IMR-90 (cell line): ENCODE results near the gene OGA. TPM values are rescaled to one million over a fixed set of nuclear protein-coding genes. Genes with fewer than 3 reads are reported as not detected.

ENCODE experiments used
- ATAC-seq: fragments of 200-7000 bp; cut with Tn5 transposase; 2 replicates; pipeline ENCODE4 v1.9.1; 2020; ENCODE audit warnings: low read depth, mild to moderate bottlenecking, moderate library complexity
- BruUV-seq: library from RNA; stranded (reverse); fragments of 400-500 nt; replicated peaks from 2 replicates; lab custom pipeline; 2021; lab: Mats Ljungman, UMichigan
- CTCF ChIA-PET: fragments of 300-600 bp; formaldehyde crosslinking; extraction: SDS; loops from one replicate; lab custom pipeline; 2021; ENCODE audit warnings: antibody characterized with exemption; lab: Yijun Ruan, JAX
- POLR2A ChIA-PET: fragments of 300-600 bp; sonication (Branson Sonifier 250); formaldehyde crosslinking; loops from one replicate; lab custom pipeline; 2022; ENCODE audit warnings: antibody characterized with exemption; ENCODE audit not compliant: unreplicated experiment; lab: Charles Lee
- DNase-seq: peaks from one replicate; pipeline ENCODE4 v3.0.0; 2013
- H2AFZ ChIP-seq: replicated peaks from 2 replicates; pipeline ENCODE3; 2013; ENCODE audit warnings: low read length, mild to moderate bottlenecking; ENCODE audit not compliant: poor library complexity
- H2AK5ac ChIP-seq: 2 replicates; pipeline ENCODE4 v1.6.1; 2013; ENCODE audit warnings: low read depth, low read length, inconsistent platforms
- H2AK9ac ChIP-seq: replicated peaks from 2 replicates; pipeline ENCODE3; 2013; ENCODE audit warnings: mild to moderate bottlenecking, low read depth, low read length, moderate library complexity; ENCODE audit not compliant: poor library complexity
- H2BK120ac ChIP-seq: 2 replicates; pipeline ENCODE4 v1.6.1; 2013; ENCODE audit warnings: low read depth, low read length, inconsistent platforms
- H2BK15ac ChIP-seq: 3 replicates; pipeline ENCODE4 v1.6.1; 2013; ENCODE audit warnings: low read depth, low read length, inconsistent platforms
- H2BK20ac ChIP-seq: 2 replicates; pipeline ENCODE4 v1.6.1; 2013; ENCODE audit warnings: low read depth, mild to moderate bottlenecking, inconsistent platforms, low read length, moderate library complexity
- H2BK5ac ChIP-seq: 2 replicates; pipeline ENCODE4 v1.6.1; 2013; ENCODE audit warnings: mild to moderate bottlenecking, low read depth, low read length, inconsistent platforms; ENCODE audit not compliant: poor library complexity, severe bottlenecking
- H3K14ac ChIP-seq: replicated peaks from 2 replicates; pipeline ENCODE4 v1.6.1; 2013; ENCODE audit warnings: low read depth, low read length, inconsistent platforms
- H3K18ac ChIP-seq: 2 replicates; pipeline ENCODE4 v1.6.1; 2013; ENCODE audit warnings: low read depth, low read length, control low read depth
- H3K23ac ChIP-seq: 2 replicates; pipeline ENCODE4 v1.6.1; 2013; ENCODE audit warnings: low read depth, low read length, inconsistent platforms
- H3K27ac ChIP-seq: 2 replicates; pipeline ENCODE4 v1.5.1; 2013; ENCODE audit warnings: mild to moderate bottlenecking, control low read depth, low read length; ENCODE audit not compliant: insufficient read depth
- H3K27me3 ChIP-seq: 2 replicates; pipeline ENCODE4 v1.6.1; 2013; ENCODE audit warnings: low read length; ENCODE audit not compliant: control insufficient read depth, insufficient read depth
- H3K36me3 ChIP-seq: 2 replicates; pipeline ENCODE4 v1.6.1; 2013; ENCODE audit warnings: low read length, mixed read lengths; ENCODE audit not compliant: control insufficient read depth, insufficient read depth
- H3K4ac ChIP-seq: 2 replicates; pipeline ENCODE4 v1.6.1; 2013; ENCODE audit warnings: low read depth, low read length, inconsistent platforms
- H3K4me1 ChIP-seq: 2 replicates; pipeline ENCODE4 v1.6.1; 2013; ENCODE audit warnings: low read length, mixed read lengths; ENCODE audit not compliant: control insufficient read depth, insufficient read depth
- H3K4me2 ChIP-seq: 2 replicates; pipeline ENCODE4 v1.6.1; 2013; ENCODE audit warnings: low read depth, mild to moderate bottlenecking, control low read depth, low read length, moderate library complexity
- H3K4me3 ChIP-seq: 2 replicates; pipeline ENCODE4 v1.5.1; 2013; ENCODE audit warnings: low read depth, mild to moderate bottlenecking, control low read depth, low read length, moderate library complexity; ENCODE audit not compliant: insufficient read depth
- H3K56ac ChIP-seq: 2 replicates; pipeline ENCODE4 v1.6.1; 2013; ENCODE audit warnings: low read length, inconsistent platforms; ENCODE audit not compliant: insufficient read depth; ENCODE audit errors: extremely low read depth
- H3K79me1 ChIP-seq, 2 experiments: 2 replicates each; pipeline ENCODE4 v1.6.1; 2013; ENCODE audit warnings: low read length in 2 of 2, inconsistent platforms in 1 of 2, low read depth in 1 of 2
- H3K9ac ChIP-seq: 2 replicates; pipeline ENCODE4 v1.6.1; 2013; ENCODE audit warnings: low read depth, low read length, control low read depth
- H3K9me1 ChIP-seq: 2 replicates; pipeline ENCODE4 v1.6.1; 2013; ENCODE audit warnings: low read length, inconsistent platforms; ENCODE audit not compliant: insufficient read depth
- H3K9me3 ChIP-seq: 2 replicates; pipeline ENCODE4 v1.6.1; 2013; ENCODE audit warnings: low read length; ENCODE audit not compliant: control insufficient read depth, insufficient read depth
- H4K20me1 ChIP-seq: 2 replicates; pipeline ENCODE4 v1.6.1; 2013; ENCODE audit warnings: low read length, inconsistent platforms; ENCODE audit not compliant: insufficient read depth
- H4K5ac ChIP-seq: 2 replicates; pipeline ENCODE4 v1.6.1; 2013; ENCODE audit warnings: mild to moderate bottlenecking, low read depth, low read length, control low read depth
- H4K8ac ChIP-seq, 2 experiments: 2 replicates each; pipeline ENCODE4 v1.6.1; 2013; ENCODE audit warnings: low read depth in 2 of 2, low read length in 2 of 2, control low read depth in 1 of 2, inconsistent platforms in 1 of 2
- H4K91ac ChIP-seq: 2 replicates; pipeline ENCODE4 v1.6.1; 2013; ENCODE audit warnings: low read depth, low read length, inconsistent platforms; ENCODE audit not compliant: insufficient read depth
- BHLHE40 ChIP-seq: fragments of 150-350 bp; IDR thresholded peaks from 2 replicates; pipeline ENCODE4 v1.6.1; 2016; ENCODE audit warnings: mild to moderate bottlenecking, low read depth, low read length
- CTCF ChIP-seq: conservative IDR thresholded peaks from 2 replicates; pipeline ENCODE4 v1.5.1; 2012; ENCODE audit warnings: mild to moderate bottlenecking, low read depth, low read length, improper control_type of control experiment
- ELK1 ChIP-seq: fragments of 150-350 bp; IDR thresholded peaks from 2 replicates; pipeline ENCODE4 v1.6.1; 2016; ENCODE audit warnings: low read depth, mild to moderate bottlenecking, low read length, moderate library complexity, borderline replicate concordance
- FOS ChIP-seq: fragments of 150-350 bp; IDR thresholded peaks from 2 replicates; pipeline ENCODE4 v1.6.1; 2016; ENCODE audit warnings: low read depth, low read length
- MAFK ChIP-seq: IDR thresholded peaks from 2 replicates; pipeline ENCODE4 v1.6.1; 2012; ENCODE audit warnings: low read depth, low read length, improper control_type of control experiment
- MXI1 ChIP-seq: IDR thresholded peaks from 2 replicates; pipeline ENCODE4 v1.6.1; 2012; ENCODE audit warnings: low read depth, mild to moderate bottlenecking, low read length, moderate library complexity, borderline replicate concordance
- NFE2L2 ChIP-seq: fragments of 150-350 bp; IDR thresholded peaks from 2 replicates; pipeline ENCODE4 v1.6.1; 2016; ENCODE audit warnings: low read depth, mild to moderate bottlenecking, low read length
- RAD21 ChIP-seq: IDR thresholded peaks from 2 replicates; pipeline ENCODE4 v1.6.1; 2012; ENCODE audit warnings: low read length, improper control_type of control experiment
- RCOR1 ChIP-seq: IDR thresholded peaks from 2 replicates; pipeline ENCODE4 v1.6.1; 2012; ENCODE audit warnings: mild to moderate bottlenecking, low read length, improper control_type of control experiment; ENCODE audit not compliant: insufficient replicate concordance
- RFX5 ChIP-seq: IDR thresholded peaks from 2 replicates; pipeline ENCODE4 v1.8.0; 2012; ENCODE audit warnings: low read depth, mild to moderate bottlenecking, low read length, moderate library complexity
- SMC3 ChIP-seq: fragments of 150-350 bp; IDR thresholded peaks from 2 replicates; pipeline ENCODE4 v1.6.1; 2016; ENCODE audit warnings: low read depth, mild to moderate bottlenecking, antibody characterized with exemption, low read length, moderate library complexity
- USF2 ChIP-seq: fragments of 150-350 bp; IDR thresholded peaks from 2 replicates; pipeline ENCODE4 v1.6.1; 2017; ENCODE audit warnings: mild to moderate bottlenecking, antibody characterized with exemption, low read length, low read depth
- WGBS, 2 experiments: methylation state at CpG; one replicate each; pipeline versions ENCODE4 v1.1.5 to v1.1.7; 2013; ENCODE audit warnings: missing lambda C conversion rate in 2 of 2; ENCODE audit not compliant: insufficient read length in 1 of 2; ENCODE audit errors: extremely low coverage in 2 of 2; 5-methylcytosine and 5-hydroxymethylcytosine counted together
- dilution Hi-C: fragments of 300-500 bp; cut with HindIII; formaldehyde crosslinking; loops from one replicate; pipeline ENCODE4 v1.14.3; 2018; ENCODE audit warnings: low sequenced_read_pairs; ENCODE audit not compliant: unreplicated experiment
- in situ Hi-C: fragments of 300-500 bp; cut with MboI; formaldehyde crosslinking; loops from 3 replicates; pipeline ENCODE4 v1.14.3; 2019; ENCODE audit warnings: low sequenced_read_pairs, inconsistent platforms, mixed read lengths
- intact Hi-C: fragments of 100-400 bp; cut with micrococcal nuclease; formaldehyde crosslinking; loops from 2 replicates; pipeline ENCODE4 v1.10.0; 2022
- polyA plus RNA-seq, 3 experiments: library from polyadenylated mRNA; depleted of rRNA; stranded (reverse); fragments of >200 nt; gene quantifications; 2 replicates each; pipeline ENCODE4 v1.2.3, GENCODE V29; 2012; ENCODE audit warnings: low replicate concordance in 1 of 3
- total RNA-seq: library from RNA; depleted of rRNA; stranded (reverse); fragments of >200 nt; gene quantifications from 2 replicates; pipeline ENCODE4 v1.2.3, GENCODE V29; 2012

OGA gene
- total and polyA plus RNA-seq, 2 of the 4 experiments (the other 2 are of a cell fraction) = 42.5 to 62.9 TPM

GRCh38 chr10:101772895-101773761 is 45.1 kb downstream of the OGA start:
- BruUV-seq = no TSS peak

More at GRCh38 chr10:101772895-101773761, 45.1 kb downstream of the OGA start:
- Histone ChIP-seq H4K5ac (no peak overlapping the region), H3K79me1 (no peaks in the 10 kb centered on the region), H3K36me3 (no peaks in the 10 kb centered on the region; the same call in 1 of the 2 replicates), H3K4me2 (no peak overlapping the region), H3K9ac (no peak overlapping the region), H4K8ac (no peak overlapping the region), H3K9me1 (no peaks in the 10 kb centered on the region), H2BK5ac (no peak overlapping the region), H3K14ac (no peak overlapping the region), H3K56ac (no peak overlapping the region), H2AK9ac (peak overlapping the region; percentile 3), H3K4me1 (peaks cover 2% of the 10 kb centered on the region; the same call in 1 of the 2 replicates), H3K4ac (no peak overlapping the region), H3K4me3 (no peak overlapping the region), H2AFZ (no peak overlapping the region), H4K91ac (no peak overlapping the region), H2BK15ac (no peak overlapping the region), H3K9me3 (no peaks in the 10 kb centered on the region), H2BK20ac (no peak overlapping the region), H3K18ac (no peak overlapping the region), H2BK120ac (no peak overlapping the region), H3K27me3 (peaks cover 86% of the 10 kb centered on the region), H2AK5ac (no peak overlapping the region), H3K23ac (no peak overlapping the region; the same call in 1 of the 2 replicates), H3K27ac (no peak overlapping the region), H4K20me1 (peaks cover 9% of the 10 kb centered on the region)
- DNase-seq = no peak
- in situ Hi-C loops = no loop called here
- dilution Hi-C loops = no loop called here
- POLR2A ChIA-PET = no interaction called here
- intact Hi-C loops = no loop called here
- whole genome bisulfite sequencing, 2 experiments = 20% methylated on average over 7 of the region's 21 CpGs; no CpG with 5 or more reads in 1 of the 2 experiments
- no peak for ATAC-seq
- CTCF ChIA-PET = interaction anchor here (2.6 kb wide), 1 partner anchor 170 kb away, joined by 6 read pairs; no protein-coding TSS in a partner anchor
- TF ChIP-seq BHLHE40 (no peak), CTCF (no peak), USF2 (no peak), SMC3 (no peak), MAFK (no peak), RFX5 (no peak), MXI1 (no peak), NFE2L2 (no peak), RAD21 (no peak), RCOR1 (no peak), ELK1 (no peak), FOS (no peak)
